OCI-LY7 (cell line): ENCODE data around the gene SERPINE2. TPM values are rescaled to one million over a fixed set of nuclear protein-coding genes. Genes with fewer than 3 reads are reported as not detected.

Experiments
- BruUV-seq: library from RNA; stranded (reverse); fragments of 400-500 nt; replicated peaks from 2 replicates; lab custom pipeline; 2021; lab: Mats Ljungman, UMichigan
- CTCF ChIA-PET: fragments of 300-600 bp; sonication (Branson Sonifier 250); formaldehyde crosslinking; loops from one replicate; lab custom pipeline; 2022; ENCODE audit warnings: antibody characterized with exemption; ENCODE audit not compliant: unreplicated experiment; lab: Charles Lee
- POLR2A ChIA-PET: fragments of 300-600 bp; sonication (Branson Sonifier 250); formaldehyde crosslinking; loops from one replicate; lab custom pipeline; 2022; ENCODE audit warnings: antibody characterized with exemption; lab: Charles Lee
- DNase-seq: peaks from one replicate; pipeline ENCODE4 v3.0.0-alpha.2; 2015; ENCODE audit warnings: low spot score
- H2AFZ ChIP-seq: fragments of 200-600 bp; sonication (generic), shearing (Covaris generic); 2 replicates; pipeline ENCODE4 v1.6.1; 2014; ENCODE audit warnings: mild to moderate bottlenecking, antibody characterized with exemption, low read length, moderate library complexity
- H3K27ac ChIP-seq: fragments of 200-600 bp; sonication (generic); 2 replicates; pipeline ENCODE4 v1.5.1; 2014; ENCODE audit warnings: mixed run types, low read depth, mild to moderate bottlenecking, moderate library complexity, low read length, inconsistent platforms; ENCODE audit not compliant: poor library complexity, severe bottlenecking
- H3K36me3 ChIP-seq: fragments of 200-600 bp; sonication (generic); 2 replicates; pipeline ENCODE4 v1.6.1; 2014; ENCODE audit warnings: mild to moderate bottlenecking, antibody characterized with exemption, low read length, moderate library complexity, mixed read lengths; ENCODE audit not compliant: insufficient read depth
- H3K4me1 ChIP-seq: fragments of 200-600 bp; sonication (generic); 2 replicates; pipeline ENCODE4 v1.5.1; 2014; ENCODE audit warnings: mild to moderate bottlenecking, low read length; ENCODE audit not compliant: insufficient read depth, poor library complexity, severe bottlenecking
- H3K4me2 ChIP-seq: fragments of 200-600 bp; sonication (generic); 2 replicates; pipeline ENCODE4 v1.6.1; 2014; ENCODE audit warnings: mild to moderate bottlenecking, low read length
- H3K4me3 ChIP-seq: fragments of 200-600 bp; sonication (generic); 2 replicates; pipeline ENCODE4 v1.5.1; 2014; ENCODE audit warnings: mild to moderate bottlenecking, low read depth, low read length; ENCODE audit not compliant: poor library complexity, severe bottlenecking
- H3K79me2 ChIP-seq: fragments of 200-600 bp; sonication (generic); 2 replicates; pipeline ENCODE4 v1.6.1; 2016; ENCODE audit warnings: low read depth, mild to moderate bottlenecking, low read length, moderate library complexity, mixed read lengths; ENCODE audit not compliant: insufficient read depth
- H3K9me2 ChIP-seq: fragments of 200-600 bp; sonication (generic); 2 replicates; pipeline ENCODE4 v1.6.1; 2016; ENCODE audit warnings: mild to moderate bottlenecking, low read length, mixed read lengths; ENCODE audit not compliant: insufficient read depth
- H3K9me3 ChIP-seq: fragments of 200-600 bp; sonication (generic); 2 replicates; pipeline ENCODE4 v1.6.1; 2014; ENCODE audit warnings: mild to moderate bottlenecking, mixed run types, low read length, mixed read lengths
- H4K20me1 ChIP-seq: fragments of 200-600 bp; sonication (generic); 2 replicates; pipeline ENCODE4 v1.6.1; 2014; ENCODE audit warnings: mild to moderate bottlenecking, antibody characterized with exemption, low read length, moderate library complexity, mixed read lengths; ENCODE audit not compliant: insufficient read depth
- EZH2phosphoT487 ChIP-seq: fragments of 200-600 bp; sonication (generic); IDR thresholded peaks from 2 replicates; pipeline ENCODE4 v1.6.1; 2018; ENCODE audit warnings: low read depth, borderline replicate concordance, mild to moderate bottlenecking, mixed run types, antibody characterized with exemption, low read length, moderate library complexity, mixed read lengths
- intact Hi-C: fragments of 100-400 bp; cut with micrococcal nuclease; formaldehyde crosslinking; loops from one replicate; pipeline ENCODE4 v1.10.0; 2022; ENCODE audit not compliant: unreplicated experiment
- total RNA-seq, 2 experiments: library from RNA; depleted of rRNA in 1 of 2; stranded (reverse); fragments of >200 nt in 1 of 2; shearing (Covaris generic) in 1 of 2; gene quantifications; 2 replicates each; pipeline ENCODE4 v1.2.3, GENCODE V29; 2014 to 2022
- TF ChIP-seq, protein P1 (sequence below): fragments of 200-600 bp; sonication (generic); conservative IDR thresholded peaks from 2 replicates; pipeline ENCODE4 v1.5.1; 2014; ENCODE audit warnings: mild to moderate bottlenecking, antibody characterized with exemption, low read length, moderate library complexity, mixed read lengths

SERPINE2 gene
- total RNA-seq, 2 experiments from 2014 or later = not detected

DNA sequence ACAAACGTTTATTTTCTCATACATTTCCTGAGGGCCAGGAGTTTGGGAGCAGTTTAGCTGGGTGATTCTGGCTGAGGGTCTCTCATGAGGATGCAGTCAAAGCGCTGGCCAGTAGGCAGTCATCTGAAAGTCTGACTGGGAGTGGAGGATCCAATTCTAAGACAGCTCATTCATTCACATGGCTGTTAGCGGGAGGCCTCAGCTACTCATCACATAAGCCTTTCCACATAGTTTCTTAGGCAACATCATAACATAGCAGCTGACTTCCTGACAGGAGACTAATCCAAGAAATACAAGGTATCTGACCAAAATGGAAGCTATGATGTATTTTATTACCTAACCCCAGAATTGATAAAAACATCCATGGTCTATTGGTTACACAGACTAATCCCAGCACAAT lies 84.7 kb downstream of the SERPINE2 start:
- BruUV-seq = no TSS peak
- POLR2A ChIA-PET = interaction anchor here (0.5 to 2.1 kb wide), 7 partner anchors 9 to 371 kb away, joined by 3 to 9 read pairs (median 4); partner anchors contain the start of gene WDFY1
- intact Hi-C loops = loop anchor here (10.0 kb wide), 1 partner anchor 1000 kb away; no protein-coding TSS in a partner anchor

GRCh38 chr2:223952280-223952968 lies 86.7 kb downstream of the SERPINE2 start:
- POLR2A ChIA-PET = interaction anchor here (1.0 to 2.3 kb wide), 2 partner anchors 9 to 128 kb away, joined by 4 to 6 read pairs; no protein-coding TSS in a partner anchor
- peaks cover 74% of the 10 kb centered on the region for H3K4me1 ChIP-seq
- TF ChIP-seq, protein P1, sequence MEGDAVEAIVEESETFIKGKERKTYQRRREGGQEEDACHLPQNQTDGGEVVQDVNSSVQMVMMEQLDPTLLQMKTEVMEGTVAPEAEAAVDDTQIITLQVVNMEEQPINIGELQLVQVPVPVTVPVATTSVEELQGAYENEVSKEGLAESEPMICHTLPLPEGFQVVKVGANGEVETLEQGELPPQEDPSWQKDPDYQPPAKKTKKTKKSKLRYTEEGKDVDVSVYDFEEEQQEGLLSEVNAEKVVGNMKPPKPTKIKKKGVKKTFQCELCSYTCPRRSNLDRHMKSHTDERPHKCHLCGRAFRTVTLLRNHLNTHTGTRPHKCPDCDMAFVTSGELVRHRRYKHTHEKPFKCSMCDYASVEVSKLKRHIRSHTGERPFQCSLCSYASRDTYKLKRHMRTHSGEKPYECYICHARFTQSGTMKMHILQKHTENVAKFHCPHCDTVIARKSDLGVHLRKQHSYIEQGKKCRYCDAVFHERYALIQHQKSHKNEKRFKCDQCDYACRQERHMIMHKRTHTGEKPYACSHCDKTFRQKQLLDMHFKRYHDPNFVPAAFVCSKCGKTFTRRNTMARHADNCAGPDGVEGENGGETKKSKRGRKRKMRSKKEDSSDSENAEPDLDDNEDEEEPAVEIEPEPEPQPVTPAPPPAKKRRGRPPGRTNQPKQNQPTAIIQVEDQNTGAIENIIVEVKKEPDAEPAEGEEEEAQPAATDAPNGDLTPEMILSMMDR = no peak
- TF ChIP-seq EZH2phosphoT487 = no peak
- BruUV-seq = no TSS peak
- no peaks in the 10 kb centered on the region for H3K36me3 ChIP-seq
- no peaks in the 10 kb centered on the region for H4K20me1 ChIP-seq
- H3K4me2 ChIP-seq = peak overlapping the region; percentile 78
- H3K9me2 ChIP-seq = no peaks in the 10 kb centered on the region
- peak overlapping the region; percentile 90 for H2AFZ ChIP-seq
- peaks cover 1% of the 10 kb centered on the region; the same call in 1 of the 2 replicates for H3K79me2 ChIP-seq
- intact Hi-C loops = loop anchor here (10.0 kb wide), 1 partner anchor 1002 kb away; no protein-coding TSS in a partner anchor
- CTCF ChIA-PET = no interaction called here
- no peaks in the 10 kb centered on the region for H3K9me3 ChIP-seq
- DNase-seq = peak; percentile 81
- H3K4me3 ChIP-seq = peak overlapping the region; percentile 46
- peak overlapping the region; percentile 80 for H3K27ac ChIP-seq

More for the DNA sequence above, 84.7 kb downstream of the SERPINE2 start:
- no peaks in the 10 kb centered on the region for H3K9me2 ChIP-seq
- peaks cover 82% of the 10 kb centered on the region for H3K4me1 ChIP-seq
- no peak overlapping the region for H3K27ac ChIP-seq
- no peaks in the 10 kb centered on the region for H3K9me3 ChIP-seq
- H3K79me2 ChIP-seq = peaks cover 21% of the 10 kb centered on the region
- no peak overlapping the region for H3K4me3 ChIP-seq
- peak overlapping the region; percentile 73; the same call in 1 of the 2 replicates for H2AFZ ChIP-seq
- peaks cover 16% of the 10 kb centered on the region for H4K20me1 ChIP-seq
- H3K36me3 ChIP-seq = peaks cover under 1% of the 10 kb centered on the region
- no peak overlapping the region for H3K4me2 ChIP-seq
- DNase-seq = no peak
- TF ChIP-seq EZH2phosphoT487 = no peak
- TF ChIP-seq, protein P1 = no peak
- CTCF ChIA-PET = no interaction called here
